HG03442 (cell line): ENCODE results near the gene RBM8A.

ENCODE experiments used
- ATAC-seq: cut with Tn5 transposase; IDR thresholded peaks from one replicate; pipeline ENCODE4 v1.9.1; 2021; ENCODE audit warnings: mild to moderate bottlenecking, moderate library complexity; ENCODE audit not compliant: unreplicated experiment

The RBM8A gene

DNA sequence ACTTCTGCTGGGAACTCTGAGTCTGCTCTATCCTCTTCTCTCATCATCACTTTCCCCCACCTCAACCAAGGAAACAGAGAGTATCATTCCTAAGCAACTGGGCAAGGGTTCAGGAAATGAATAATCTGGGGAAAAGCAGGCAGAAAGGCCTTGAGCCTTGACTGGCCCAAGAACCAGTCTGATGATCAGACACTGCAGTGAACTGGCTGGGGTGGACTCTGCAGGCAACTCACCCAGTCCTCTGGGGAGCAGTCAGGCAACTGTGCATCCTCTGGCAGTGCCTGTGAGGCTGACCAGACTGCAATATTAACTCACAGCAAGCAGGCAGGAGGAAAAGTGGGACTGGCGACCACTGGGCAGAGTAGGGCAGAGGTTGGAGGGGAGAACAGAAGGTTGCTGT lies 42.6 kb downstream of the RBM8A start:
- no peak for ATAC-seq

GRCh38 chr1:145879775-145880174 lies 47.5 kb downstream of the RBM8A start:
- no peak for ATAC-seq

GRCh38 chr1:145878724-145879123 lies 48.6 kb downstream of the RBM8A start:
- no peak for ATAC-seq

- no peak for ATAC-seq
Observed at GRCh38 chr1:145877923-145878486, 49.3 kb downstream of the RBM8A start.

GRCh38 chr1:145874646-145875045 lies 52.6 kb downstream of the RBM8A start:
- ATAC-seq, result no peak

GRCh38 chr1:145871994-145872924 lies 55.0 kb downstream of the RBM8A start:
- ATAC-seq, result no peak
